Neural cell (in vitro differentiated cells): ENCODE measurements around the gene NTN4. TPM values are rescaled to one million over a fixed set of nuclear protein-coding genes. Genes with fewer than 3 reads are reported as not detected.

ENCODE experiments used
- H2AFZ ChIP-seq: fragments of 200-600, 300-800 bp; sonication (generic), shearing (Covaris generic); 2 replicates; pipeline ENCODE4 v1.6.0; 2014; ENCODE audit warnings: low read depth, mild to moderate bottlenecking, antibody characterized with exemption, low read length, moderate library complexity
- H3F3A ChIP-seq: fragments of 200-600 bp; shearing (Covaris generic); 2 replicates; pipeline ENCODE4 v1.6.1; 2016; ENCODE audit warnings: mild to moderate bottlenecking, moderate library complexity, mixed read lengths, antibody characterized with exemption, low read length; ENCODE audit not compliant: insufficient read depth, poor library complexity, severe bottlenecking
- H3K27ac ChIP-seq: fragments of 200-600, 300-800 bp; sonication (generic), shearing (Covaris generic); 2 replicates; pipeline ENCODE4 v1.5.1; 2014; ENCODE audit warnings: mild to moderate bottlenecking, low read length, moderate library complexity
- H3K27me3 ChIP-seq: fragments of 300-800, 200-600 bp; sonication (generic), shearing (Covaris generic); 2 replicates; pipeline ENCODE4 v1.6.0; 2014; ENCODE audit warnings: mild to moderate bottlenecking, low read depth, low read length, moderate library complexity; ENCODE audit not compliant: insufficient read depth
- H3K36me3 ChIP-seq: fragments of 300-800, 200-600 bp; sonication (generic), shearing (Covaris generic); 2 replicates; pipeline ENCODE4 v1.5.1; 2014; ENCODE audit warnings: mild to moderate bottlenecking, antibody characterized with exemption, low read length, moderate library complexity; ENCODE audit not compliant: insufficient read depth
- H3K4me2 ChIP-seq: fragments of 300-800, 200-600 bp; sonication (generic), shearing (Covaris generic); 2 replicates; pipeline ENCODE4 v1.6.0; 2014; ENCODE audit warnings: mild to moderate bottlenecking, low read length
- H3K4me3 ChIP-seq: fragments of 300-800, 200-600 bp; sonication (generic), shearing (Covaris generic); 2 replicates; pipeline ENCODE4 v1.5.1; 2014; ENCODE audit warnings: mild to moderate bottlenecking, low read length, moderate library complexity
- H3K79me2 ChIP-seq: fragments of 200-600 bp; shearing (Covaris generic); replicated peaks from 2 replicates; pipeline ENCODE4 v1.6.0; 2014; ENCODE audit warnings: mild to moderate bottlenecking, low read length, moderate library complexity; ENCODE audit not compliant: insufficient read depth
- H3K9ac ChIP-seq: fragments of 300-800, 200-600 bp; sonication (generic), shearing (Covaris generic); 2 replicates; pipeline ENCODE4 v1.6.1; 2016; ENCODE audit warnings: mild to moderate bottlenecking, low read length, mixed read lengths
- H3K9me2 ChIP-seq: fragments of 200-600 bp; shearing (Covaris generic); 2 replicates; pipeline ENCODE4 v1.6.1; 2016; ENCODE audit warnings: mild to moderate bottlenecking, low read length, mixed read lengths; ENCODE audit not compliant: insufficient read depth
- H3K9me3 ChIP-seq: fragments of 200-600, 300-800 bp; sonication (generic), shearing (Covaris generic); 2 replicates; pipeline ENCODE4 v1.6.1; 2016; ENCODE audit warnings: mild to moderate bottlenecking, mixed run types, low read length, moderate library complexity, mixed read lengths
- H4K20me1 ChIP-seq: fragments of 200-600 bp; shearing (Covaris generic); 2 replicates; pipeline ENCODE4 v1.6.1; 2016; ENCODE audit warnings: mild to moderate bottlenecking, mixed run types; ENCODE audit not compliant: insufficient read depth
- CTCF ChIP-seq: fragments of 450-650 bp; IDR thresholded peaks from 2 replicates; pipeline ENCODE4 v1.5.1; 2014; ENCODE audit warnings: antibody characterized with exemption, mild to moderate bottlenecking, moderate library complexity; ENCODE audit not compliant: poor library complexity, severe bottlenecking
- EP300 ChIP-seq: fragments of 450-650 bp; conservative IDR thresholded peaks from 2 replicates; pipeline ENCODE4 v1.6.1; 2014; ENCODE audit warnings: antibody characterized with exemption, mild to moderate bottlenecking, moderate library complexity; ENCODE audit not compliant: poor library complexity, severe bottlenecking
- EZH2 ChIP-seq: fragments of 200-600, 300-800 bp; shearing (Covaris generic), sonication (generic); IDR thresholded peaks from 2 replicates; pipeline ENCODE4 v1.6.1; 2014; ENCODE audit warnings: antibody characterized with exemption, low read length, borderline replicate concordance, mild to moderate bottlenecking; ENCODE audit not compliant: insufficient read depth, poor library complexity, severe bottlenecking
- MXI1 ChIP-seq: fragments of 450-650 bp; conservative IDR thresholded peaks from 2 replicates; pipeline ENCODE4 v1.6.1; 2014; ENCODE audit warnings: antibody characterized with exemption, mild to moderate bottlenecking; ENCODE audit not compliant: poor library complexity, severe bottlenecking
- POLR2AphosphoS5 ChIP-seq: IDR thresholded peaks from 2 replicates; pipeline ENCODE4 v1.6.1; 2012
- RAD21 ChIP-seq: fragments of 450-650 bp; conservative IDR thresholded peaks from 2 replicates; pipeline ENCODE4 v1.6.1; 2014; ENCODE audit warnings: antibody characterized with exemption, mild to moderate bottlenecking, moderate library complexity
- REST ChIP-seq: IDR thresholded peaks from 2 replicates; pipeline ENCODE4 v1.6.1; 2012; ENCODE audit warnings: borderline replicate concordance
- SMC3 ChIP-seq: fragments of 450-650 bp; conservative IDR thresholded peaks from 2 replicates; pipeline ENCODE4 v1.6.1; 2014; ENCODE audit warnings: antibody characterized with exemption, mild to moderate bottlenecking, moderate library complexity; ENCODE audit not compliant: poor library complexity
- TAF1 ChIP-seq: IDR thresholded peaks from 2 replicates; pipeline ENCODE4 v1.6.1; 2012; ENCODE audit warnings: low read depth
- polyA plus RNA-seq: library from polyadenylated mRNA; depleted of rRNA; stranded (reverse); fragments of >200 nt; gene quantifications from 2 replicates; pipeline ENCODE4 v1.2.3, GENCODE V29; 2014

NTN4 gene
- polyA plus RNA-seq, 1 donor from 2014 or later = 12.4 TPM

GRCh38 chr12:95693689-95694088 lies 96.9 kb downstream of the NTN4 start:
- H3F3A ChIP-seq = no peaks in the 10 kb centered on the region
- H3K9me2 ChIP-seq = no peaks in the 10 kb centered on the region
- H3K27me3 ChIP-seq = no peaks in the 10 kb centered on the region
- no peaks in the 10 kb centered on the region for H3K9me3 ChIP-seq
- H4K20me1 ChIP-seq = no peaks in the 10 kb centered on the region
- H3K79me2 ChIP-seq = no peaks in the 10 kb centered on the region
- H3K36me3 ChIP-seq = no peaks in the 10 kb centered on the region
- H3K4me3 ChIP-seq = no peak overlapping the region
- TF ChIP-seq EZH2 = no peak
- TF ChIP-seq CTCF = no peak
- no peak for TF ChIP-seq REST
- no peak for TF ChIP-seq SMC3
- TF ChIP-seq POLR2AphosphoS5 = no peak
- no peak for TF ChIP-seq TAF1
- no peak for TF ChIP-seq RAD21
- no peak for TF ChIP-seq EP300
- no peak for TF ChIP-seq MXI1
- no peak overlapping the region for H2AFZ ChIP-seq
- H3K9ac ChIP-seq = no peak overlapping the region
- no peak overlapping the region for H3K4me2 ChIP-seq
- no peak overlapping the region for H3K27ac ChIP-seq

GRCh38 chr12:95690861-95691635 lies 99.5 kb downstream of the NTN4 start:
- H2AFZ ChIP-seq = no peak overlapping the region
- H3K9me3 ChIP-seq = no peaks in the 10 kb centered on the region
- no peaks in the 10 kb centered on the region for H3K9me2 ChIP-seq
- no peaks in the 10 kb centered on the region for H3K79me2 ChIP-seq
- no peaks in the 10 kb centered on the region for H3K36me3 ChIP-seq
- no peaks in the 10 kb centered on the region for H3K27me3 ChIP-seq
- H3K27ac ChIP-seq = no peak overlapping the region
- no peaks in the 10 kb centered on the region for H3F3A ChIP-seq
- no peak overlapping the region for H3K4me2 ChIP-seq
- H3K4me3 ChIP-seq = no peak overlapping the region
- no peak for TF ChIP-seq EZH2
- no peak for TF ChIP-seq MXI1
- TF ChIP-seq REST = no peak
- TF ChIP-seq POLR2AphosphoS5 = no peak
- no peak overlapping the region for H3K9ac ChIP-seq
- no peaks in the 10 kb centered on the region for H4K20me1 ChIP-seq
